Progenitor cell of endocrine pancreas (in vitro differentiated cells): ENCODE results near the gene CELSR1. TPM values are rescaled to one million over a fixed set of nuclear protein-coding genes. Genes with fewer than 3 reads are reported as not detected.

ENCODE experiments used
- DNase-seq: peaks from one replicate; pipeline ENCODE4 v3.0.0; 2021; ENCODE audit warnings: low spot score; ENCODE audit not compliant: unreplicated experiment
- H3K27ac Mint-ChIP-seq: 2 replicates; pipeline ENCODE4 v1.8.0; 2021; ENCODE audit warnings: mild to moderate bottlenecking, moderate library complexity, mixed read lengths
- H3K27me3 Mint-ChIP-seq: 2 replicates; pipeline ENCODE4 v1.8.0; 2021; ENCODE audit warnings: mixed read lengths
- H3K36me3 Mint-ChIP-seq: 2 replicates; pipeline ENCODE4 v1.8.0; 2022; ENCODE audit warnings: mixed read lengths; ENCODE audit not compliant: insufficient read depth
- H3K4me1 Mint-ChIP-seq: 2 replicates; pipeline ENCODE4 v1.8.0; 2021; ENCODE audit warnings: low read depth, mixed read lengths
- H3K4me3 Mint-ChIP-seq: 2 replicates; pipeline ENCODE4 v1.8.0; 2021; ENCODE audit warnings: low read depth, mild to moderate bottlenecking, moderate library complexity, mixed read lengths
- H3K9me3 Mint-ChIP-seq: 2 replicates; pipeline ENCODE4 v1.8.0; 2021; ENCODE audit warnings: low read depth, mixed read lengths
- total RNA-seq: library from RNA; stranded (reverse); gene quantifications from 2 replicates; pipeline ENCODE4 v1.2.1, GENCODE V29; 2021
- TF ChIP-seq, protein P1 (sequence below): fragments of 200-600 bp; sonication (generic); IDR thresholded peaks from one replicate; pipeline ENCODE4 v1.5.0; 2021; ENCODE audit warnings: antibody characterized with exemption, mild to moderate bottlenecking; ENCODE audit not compliant: unreplicated experiment

The CELSR1 gene
- total RNA-seq, 1 donor from 2014 or later = 20.9 TPM

DNA sequence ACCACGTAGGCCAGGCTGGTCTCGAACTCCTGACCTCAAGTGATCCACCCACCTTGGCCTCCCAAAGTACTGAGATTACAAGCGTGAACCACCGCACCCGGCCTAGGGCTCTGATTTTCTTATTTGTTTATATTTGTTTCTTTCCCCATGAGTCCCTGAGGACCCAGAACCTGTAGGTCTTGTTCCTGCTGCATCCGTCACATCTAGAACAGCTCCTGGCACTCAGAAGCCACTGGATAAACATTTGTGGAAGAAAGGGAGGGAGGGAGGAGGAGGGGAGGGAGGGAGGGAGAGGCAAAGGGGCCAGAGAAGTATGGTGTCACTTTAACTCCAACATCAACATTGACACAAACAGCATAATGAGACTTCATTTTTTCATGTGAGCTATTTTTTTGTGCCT lies 67.7 kb downstream of the CELSR1 start:
- H3K9me3 Mint-ChIP-seq = no peaks in the 10 kb centered on the region
- H3K4me3 Mint-ChIP-seq = no peak overlapping the region
- peaks cover 3% of the 10 kb centered on the region for H3K27me3 Mint-ChIP-seq
- no peak for DNase-seq
- H3K27ac Mint-ChIP-seq = no peak overlapping the region
- H3K4me1 Mint-ChIP-seq = peaks cover 2% of the 10 kb centered on the region
- peaks cover 2% of the 10 kb centered on the region for H3K36me3 Mint-ChIP-seq
- TF ChIP-seq, protein P1, sequence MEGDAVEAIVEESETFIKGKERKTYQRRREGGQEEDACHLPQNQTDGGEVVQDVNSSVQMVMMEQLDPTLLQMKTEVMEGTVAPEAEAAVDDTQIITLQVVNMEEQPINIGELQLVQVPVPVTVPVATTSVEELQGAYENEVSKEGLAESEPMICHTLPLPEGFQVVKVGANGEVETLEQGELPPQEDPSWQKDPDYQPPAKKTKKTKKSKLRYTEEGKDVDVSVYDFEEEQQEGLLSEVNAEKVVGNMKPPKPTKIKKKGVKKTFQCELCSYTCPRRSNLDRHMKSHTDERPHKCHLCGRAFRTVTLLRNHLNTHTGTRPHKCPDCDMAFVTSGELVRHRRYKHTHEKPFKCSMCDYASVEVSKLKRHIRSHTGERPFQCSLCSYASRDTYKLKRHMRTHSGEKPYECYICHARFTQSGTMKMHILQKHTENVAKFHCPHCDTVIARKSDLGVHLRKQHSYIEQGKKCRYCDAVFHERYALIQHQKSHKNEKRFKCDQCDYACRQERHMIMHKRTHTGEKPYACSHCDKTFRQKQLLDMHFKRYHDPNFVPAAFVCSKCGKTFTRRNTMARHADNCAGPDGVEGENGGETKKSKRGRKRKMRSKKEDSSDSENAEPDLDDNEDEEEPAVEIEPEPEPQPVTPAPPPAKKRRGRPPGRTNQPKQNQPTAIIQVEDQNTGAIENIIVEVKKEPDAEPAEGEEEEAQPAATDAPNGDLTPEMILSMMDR = no peak

DNA sequence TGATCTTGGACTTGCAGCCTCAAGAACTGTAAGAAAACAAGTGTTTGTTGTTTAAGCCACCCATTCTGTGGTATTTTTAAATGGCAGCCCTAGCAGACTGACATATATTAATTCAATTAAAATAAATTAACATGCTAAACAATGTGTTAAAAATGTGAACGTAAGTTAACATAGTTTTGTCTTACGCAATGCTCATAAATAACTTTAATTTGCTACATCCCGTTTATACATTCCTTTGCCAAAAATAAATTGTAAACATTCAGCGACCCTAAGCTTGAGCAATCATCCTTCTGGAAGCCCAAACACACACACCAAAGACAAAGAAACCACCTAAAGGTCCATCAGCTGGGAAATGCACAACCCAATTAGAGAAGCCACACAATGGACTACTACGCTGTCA lies 70.4 kb downstream of the CELSR1 start:
- TF ChIP-seq, protein P1 = no peak
- Mint-ChIP-seq H3K27ac (no peak overlapping the region), H3K36me3 (peaks cover 16% of the 10 kb centered on the region), H3K9me3 (no peaks in the 10 kb centered on the region), H3K4me1 (no peaks in the 10 kb centered on the region), H3K4me3 (no peak overlapping the region), H3K27me3 (no peaks in the 10 kb centered on the region)
- no peak for DNase-seq

DNA sequence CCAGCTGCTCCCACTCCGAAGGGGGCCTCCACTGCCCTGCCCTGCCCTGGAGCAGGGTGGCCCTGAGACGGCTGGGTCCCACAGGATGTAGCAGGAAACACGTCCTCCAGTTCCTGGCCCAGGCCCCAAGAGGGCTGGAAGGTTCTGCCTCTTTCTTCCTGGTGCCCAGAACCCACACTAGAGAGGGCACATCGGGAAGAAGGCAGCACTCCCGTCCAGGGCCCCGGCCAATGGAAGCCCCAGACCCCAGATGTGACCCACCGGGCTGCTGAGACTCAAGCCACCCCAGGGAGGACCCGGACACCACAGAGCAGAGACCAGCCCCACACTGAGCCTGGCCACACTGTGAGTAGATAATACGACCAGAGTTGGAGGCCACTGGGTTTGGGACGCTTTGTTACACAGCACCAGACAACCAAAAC lies 71.2 kb downstream of the CELSR1 start:
- no peak for DNase-seq
- H3K4me3 Mint-ChIP-seq = no peak overlapping the region
- H3K9me3 Mint-ChIP-seq = no peaks in the 10 kb centered on the region
- peaks cover 17% of the 10 kb centered on the region for H3K36me3 Mint-ChIP-seq
- no peaks in the 10 kb centered on the region for H3K4me1 Mint-ChIP-seq
- no peaks in the 10 kb centered on the region for H3K27me3 Mint-ChIP-seq
- TF ChIP-seq, protein P1 = no peak
- H3K27ac Mint-ChIP-seq = no peak overlapping the region

DNA sequence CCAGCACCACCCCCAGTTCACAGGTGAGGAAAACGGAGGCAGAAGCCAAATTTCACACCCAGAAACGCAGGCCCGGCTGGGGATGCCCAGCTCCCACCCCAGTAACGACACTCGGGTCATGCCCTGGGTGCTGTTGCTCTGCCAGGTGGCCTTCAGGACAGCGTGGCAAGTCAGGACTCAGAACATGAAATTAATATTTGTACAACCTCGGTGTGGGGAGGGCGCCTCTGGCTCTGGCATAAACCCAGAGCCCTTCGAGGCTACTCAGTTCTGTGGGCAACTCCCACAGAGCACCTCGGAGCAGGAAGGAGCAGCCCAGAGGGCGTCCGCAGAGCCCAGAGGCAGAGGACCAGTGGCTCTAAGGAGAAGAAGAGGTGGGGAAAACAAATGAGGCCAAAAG lies 71.6 kb downstream of the CELSR1 start:
- no peak for DNase-seq
- no peak overlapping the region for H3K27ac Mint-ChIP-seq
- no peaks in the 10 kb centered on the region for H3K27me3 Mint-ChIP-seq

DNA sequence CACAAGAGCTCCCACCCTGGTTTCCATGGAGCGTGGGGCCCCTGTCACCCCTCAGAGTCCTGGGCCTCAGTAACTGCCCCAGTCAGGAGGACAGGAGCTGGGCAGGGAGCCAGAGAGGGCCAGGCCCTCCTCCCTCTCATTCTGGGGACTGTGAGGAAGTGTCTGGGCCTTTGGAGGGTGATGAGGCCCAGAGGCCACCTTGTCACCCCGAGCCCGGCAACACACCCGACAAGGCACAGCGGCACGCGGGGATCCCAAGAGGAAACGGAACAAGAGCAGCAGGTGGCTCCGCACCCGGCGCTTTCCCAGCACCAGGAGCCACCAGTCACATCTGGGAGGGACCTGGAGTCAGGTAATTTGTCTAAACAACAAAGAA lies 72.1 kb downstream of the CELSR1 start:
- TF ChIP-seq, protein P1 = no peak
- peaks cover 17% of the 10 kb centered on the region for H3K36me3 Mint-ChIP-seq
- H3K4me3 Mint-ChIP-seq = no peak overlapping the region
- DNase-seq = no peak
- peaks cover under 1% of the 10 kb centered on the region for H3K27me3 Mint-ChIP-seq
- no peak overlapping the region for H3K27ac Mint-ChIP-seq
- no peaks in the 10 kb centered on the region for H3K9me3 Mint-ChIP-seq
- H3K4me1 Mint-ChIP-seq = no peaks in the 10 kb centered on the region

More for the DNA sequence above, 71.6 kb downstream of the CELSR1 start:
- no peaks in the 10 kb centered on the region for H3K9me3 Mint-ChIP-seq
- H3K4me1 Mint-ChIP-seq = no peaks in the 10 kb centered on the region
- TF ChIP-seq, protein P1 = no peak
- peaks cover 17% of the 10 kb centered on the region for H3K36me3 Mint-ChIP-seq
- no peak overlapping the region for H3K4me3 Mint-ChIP-seq
